Keratinocyte (primary cell): Measurements from ENCODE around the gene UBAP1. TPM values are rescaled to one million over a fixed set of nuclear protein-coding genes. Genes with fewer than 3 reads are reported as not detected.
"Not testable (repeated sequence)": the region's sequence is repeated elsewhere in the genome, so short reads cannot be mapped to it uniquely, and the experiment has no call there.

ENCODE experiments used
- DNase-seq: peaks from one replicate; pipeline ENCODE4 v3.0.0-alpha.2; 2011; ENCODE audit warnings: low read depth, missing footprints, low spot score
- FAIRE-seq: peaks from 2 replicates; lab custom pipeline; 2011; peaks lifted over from hg19 to GRCh38; lab: Jason Lieb, UNC
- H2AFZ ChIP-seq: 2 replicates; pipeline ENCODE4 v1.6.0; 2012; ENCODE audit warnings: low read length, control low read depth, inconsistent platforms; ENCODE audit not compliant: control insufficient read depth
- H3K27ac ChIP-seq: 2 replicates; pipeline ENCODE4 v1.5.1; 2011; ENCODE audit warnings: low read length; ENCODE audit not compliant: control insufficient read depth, insufficient read depth
- H3K27me3 ChIP-seq: 3 replicates; pipeline ENCODE4 v1.6.0; 2011; ENCODE audit warnings: low read length; ENCODE audit not compliant: control insufficient read depth, insufficient read depth; ENCODE audit errors: extremely low read depth
- H3K36me3 ChIP-seq, 2 experiments: 2 replicates in 1 of 2; 3 replicates in 1 of 2; pipeline ENCODE4 v1.5.1; 2011; ENCODE audit warnings: low read length in 2 of 2, mild to moderate bottlenecking in 1 of 2; ENCODE audit not compliant: control insufficient read depth in 2 of 2, insufficient read depth in 2 of 2; ENCODE audit errors: extremely low read depth in 1 of 2
- H3K4me1 ChIP-seq: 3 replicates; pipeline ENCODE4 v1.5.1; 2011; ENCODE audit warnings: low read length; ENCODE audit not compliant: control insufficient read depth, insufficient read depth; ENCODE audit errors: extremely low read depth
- H3K4me2 ChIP-seq: 3 replicates; pipeline ENCODE4 v1.6.0; 2011; ENCODE audit warnings: low read depth, low read length; ENCODE audit not compliant: control insufficient read depth, insufficient read depth; ENCODE audit errors: extremely low read depth
- H3K4me3 ChIP-seq, 3 experiments: fragments of 200-600 bp in 1 of 3; sonication (generic) in 1 of 3; 2 replicates in 2 of 3; 3 replicates in 1 of 3; pipeline ENCODE4 v1.5.1; 2011 to 2016; ENCODE audit warnings: low read length in 3 of 3, mild to moderate bottlenecking in 3 of 3, control low read depth in 2 of 3, inconsistent platforms in 1 of 3, low read depth in 1 of 3, mixed read lengths in 1 of 3, mixed run types in 1 of 3, moderate library complexity in 1 of 3; ENCODE audit not compliant: control insufficient read depth in 2 of 3, insufficient read depth in 2 of 3; ENCODE audit errors: extremely low read depth in 1 of 3
- H3K79me2 ChIP-seq: 2 replicates; pipeline ENCODE4 v1.6.0; 2012; ENCODE audit warnings: low read length; ENCODE audit not compliant: control insufficient read depth, insufficient read depth
- H3K9ac ChIP-seq: 3 replicates; pipeline ENCODE4 v1.6.0; 2011; ENCODE audit warnings: low read length; ENCODE audit not compliant: control insufficient read depth, insufficient read depth; ENCODE audit errors: extremely low read depth
- H3K9me1 ChIP-seq: 3 replicates; pipeline ENCODE4 v1.6.0; 2011; ENCODE audit warnings: low read length; ENCODE audit not compliant: control insufficient read depth, insufficient read depth; ENCODE audit errors: extremely low read depth
- H3K9me3 ChIP-seq: 2 replicates; pipeline ENCODE4 v1.5.1; 2012; ENCODE audit warnings: low read depth, low read length; ENCODE audit not compliant: control insufficient read depth
- H4K20me1 ChIP-seq: 3 replicates; pipeline ENCODE4 v1.6.0; 2011; ENCODE audit warnings: low read length; ENCODE audit not compliant: control insufficient read depth, insufficient read depth; ENCODE audit errors: extremely low read depth
- CTCF ChIP-seq, 3 experiments: IDR thresholded peaks in 1 of 3; conservative IDR thresholded peaks in 1 of 3; optimal IDR thresholded peaks in 1 of 3; 2 replicates in 2 of 3; 3 replicates in 1 of 3; pipeline versions ENCODE3 to v1.5.1; 2011; ENCODE audit warnings: low read length in 3 of 3, mild to moderate bottlenecking in 3 of 3, moderate library complexity in 2 of 3, control low read depth in 1 of 3, inconsistent platforms in 1 of 3; ENCODE audit not compliant: insufficient read depth in 2 of 3; ENCODE audit errors: extremely low read depth in 1 of 3
- EZH2 ChIP-seq: IDR thresholded peaks from one replicate; pipeline ENCODE4 v1.6.1; 2012; ENCODE audit warnings: inconsistent platforms, mild to moderate bottlenecking, low read length, moderate library complexity
- dilution Hi-C: fragments of 300-500 bp; cut with MboI; formaldehyde crosslinking; loops from one replicate; pipeline ENCODE4 v1.7.0; 2020; ENCODE audit warnings: low sequenced_read_pairs; ENCODE audit not compliant: extremely low pct_ligation_motif_present
- polyA plus RNA-seq, 5 experiments: library from polyadenylated mRNA; depleted of rRNA in 3 of 5; stranded (reverse) in 3 of 5; stranded (forward) in 1 of 5; unstranded in 1 of 5; fragments of >200 nt; gene quantifications; 1 replicate in 1 of 5; 2 replicates in 3 of 5; 3 replicates in 1 of 5; pipeline versions ENCODE4 v1.2.1 to v1.2.3, GENCODE V29; 2011 to 2012; ENCODE audit warnings: missing spikeins in 2 of 5, low read depth in 1 of 5, low replicate concordance in 1 of 5

UBAP1 gene
- polyA plus RNA-seq, 1 donor (not counting 4 experiments of a cell fraction or from before 2014, with no cell fraction given), result 81.8 TPM

DNA sequence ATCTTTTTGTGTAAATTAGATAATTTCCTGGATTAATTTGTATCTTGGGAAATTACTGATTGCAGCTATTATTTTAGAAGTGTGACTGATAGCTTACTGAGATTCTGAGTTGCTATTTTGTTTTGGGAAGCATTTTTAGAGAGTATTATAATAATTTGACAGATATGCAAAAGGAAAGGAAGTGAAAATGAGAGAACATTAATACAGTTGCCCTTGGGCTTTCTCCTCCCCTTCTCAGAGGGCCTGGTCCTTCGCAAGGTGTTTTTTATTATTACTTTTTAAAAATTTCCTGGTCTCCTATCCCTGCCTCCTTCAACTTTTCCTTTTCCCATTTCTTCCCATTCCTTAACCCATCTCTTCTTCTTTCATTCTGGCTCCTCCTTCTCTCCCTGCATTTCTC lies 32.6 kb downstream of the UBAP1 start:
- Histone ChIP-seq H3K4me1 (no peaks in the 10 kb centered on the region), H3K9me3 (no peaks in the 10 kb centered on the region), H3K36me3 (peaks cover 0 to 3% of the 10 kb centered on the region in 2 experiments), H3K27me3 (no peaks in the 10 kb centered on the region), H3K9ac (no peak overlapping the region), H3K79me2 (peaks cover 84% of the 10 kb centered on the region), H3K9me1 (no peaks in the 10 kb centered on the region), H2AFZ (no peak overlapping the region), H3K27ac (no peak overlapping the region), H3K4me2 (no peak overlapping the region), H4K20me1 (peaks cover 3% of the 10 kb centered on the region), H3K4me3 (no peak overlapping the region)
- DNase-seq (no peak), FAIRE-seq (no peak)
- dilution Hi-C loops, result no loop called here
- TF ChIP-seq CTCF (optimal IDR thresholded peaks at IDR 0.05 in 1 of 3, IDR thresholded peaks at IDR 0.05 in 1 of 3, conservative IDR thresholded peaks at IDR 0.05 in 1 of 3; ENCODE audit: extremely low read depth in 1 of 3, insufficient read depth in 2 of 3, low read length in 3 of 3) (no peak), EZH2 (no peak)

GRCh38 chr9:34214354-34215000 lies 35.6 kb downstream of the UBAP1 start:
- H3K27me3 ChIP-seq, dilution Hi-C loops, H3K9me1 ChIP-seq, H3K9ac ChIP-seq, H3K9me3 ChIP-seq, DNase-seq, H3K4me2 ChIP-seq, H4K20me1 ChIP-seq, H3K36me3 ChIP-seq, FAIRE-seq, H3K27ac ChIP-seq, H2AFZ ChIP-seq, H3K4me3 ChIP-seq, H3K4me1 ChIP-seq: not testable (repeated sequence)
- peaks cover 63% of the 10 kb centered on the region for H3K79me2 ChIP-seq

- Histone ChIP-seq H3K4me2 (no peak overlapping the region), H3K9me1 (no peaks in the 10 kb centered on the region), H2AFZ (no peak overlapping the region), H3K9me3 (no peaks in the 10 kb centered on the region), H3K36me3 (no peaks in the 10 kb centered on the region), H3K27ac (no peak overlapping the region), H3K4me3 (no peak overlapping the region), H3K9ac (no peak overlapping the region), H4K20me1 (no peaks in the 10 kb centered on the region), H3K4me1 (peaks cover under 1% of the 10 kb centered on the region), H3K27me3 (no peaks in the 10 kb centered on the region), H3K79me2 (peaks cover 49% of the 10 kb centered on the region)
- DNase-seq (no peak), FAIRE-seq (no peak)
- dilution Hi-C loops, result no loop called here
- TF ChIP-seq EZH2 (no peak), CTCF (optimal IDR thresholded peaks at IDR 0.05 in 1 of 3, IDR thresholded peaks at IDR 0.05 in 1 of 3, conservative IDR thresholded peaks at IDR 0.05 in 1 of 3; ENCODE audit: extremely low read depth in 1 of 3, insufficient read depth in 2 of 3, low read length in 3 of 3) (no peak)
These were observed 37.5 kb downstream of the UBAP1 start for GRCh38 chr9:34216325-34216724.

DNA sequence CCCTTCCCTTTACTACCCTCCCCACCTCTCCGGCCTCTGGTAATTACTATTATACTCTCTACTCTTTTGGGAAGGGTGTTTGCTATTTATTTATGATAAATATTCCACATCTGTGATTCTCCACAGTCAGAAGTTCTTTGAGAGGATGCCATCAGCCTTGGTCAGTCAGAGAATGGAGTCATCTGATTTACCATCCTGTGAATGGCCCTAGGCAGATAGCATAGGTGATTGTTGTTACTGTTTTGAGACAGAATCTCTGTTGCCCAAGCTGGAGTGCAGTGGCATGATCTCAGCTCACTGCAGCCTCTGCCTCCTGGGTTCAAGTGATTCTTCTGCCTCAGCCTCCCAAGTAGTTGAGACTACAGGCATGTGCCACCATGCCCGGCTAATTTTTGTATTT lies 38.2 kb downstream of the UBAP1 start:
- H3K9me3 ChIP-seq, H3K4me1 ChIP-seq, DNase-seq, H3K4me3 ChIP-seq, H4K20me1 ChIP-seq, FAIRE-seq, H3K9ac ChIP-seq, H3K27me3 ChIP-seq, H2AFZ ChIP-seq, H3K36me3 ChIP-seq, dilution Hi-C loops, H3K9me1 ChIP-seq, H3K4me2 ChIP-seq, H3K27ac ChIP-seq: not testable (repeated sequence)
- peaks cover 44% of the 10 kb centered on the region for H3K79me2 ChIP-seq
